Measurements from ENCODE around the gene TYRO3.
A peak's percentile ranks its signal among the peaks of the same experiment; 100 is the strongest.
"Not testable (repeated sequence)": the region's sequence is repeated elsewhere in the genome, so short reads cannot be mapped to it uniquely, and the experiment has no call there.

TYRO3 gene

DNA sequence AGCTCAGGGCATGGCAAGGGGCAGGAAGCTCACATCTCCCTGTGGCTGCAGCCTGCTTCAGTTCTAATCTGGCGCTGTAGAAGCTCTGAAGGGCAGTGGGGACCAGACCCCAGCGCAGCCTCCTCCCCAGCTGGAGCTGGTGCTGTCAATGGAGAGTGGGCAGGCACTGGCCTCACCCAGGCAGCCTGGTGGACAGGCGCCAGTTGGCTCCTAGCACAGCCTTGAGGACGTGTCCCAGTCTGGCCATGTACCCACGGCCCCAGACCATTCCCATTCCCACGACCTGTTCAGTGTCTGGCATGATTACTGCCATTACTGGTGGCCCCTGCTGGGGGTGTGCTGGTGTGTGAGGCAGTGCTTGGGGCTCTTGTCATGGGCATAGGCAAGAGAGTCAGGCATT lies 16.3 kb downstream of the TYRO3 start:
- DNase-seq: no peak

DNA sequence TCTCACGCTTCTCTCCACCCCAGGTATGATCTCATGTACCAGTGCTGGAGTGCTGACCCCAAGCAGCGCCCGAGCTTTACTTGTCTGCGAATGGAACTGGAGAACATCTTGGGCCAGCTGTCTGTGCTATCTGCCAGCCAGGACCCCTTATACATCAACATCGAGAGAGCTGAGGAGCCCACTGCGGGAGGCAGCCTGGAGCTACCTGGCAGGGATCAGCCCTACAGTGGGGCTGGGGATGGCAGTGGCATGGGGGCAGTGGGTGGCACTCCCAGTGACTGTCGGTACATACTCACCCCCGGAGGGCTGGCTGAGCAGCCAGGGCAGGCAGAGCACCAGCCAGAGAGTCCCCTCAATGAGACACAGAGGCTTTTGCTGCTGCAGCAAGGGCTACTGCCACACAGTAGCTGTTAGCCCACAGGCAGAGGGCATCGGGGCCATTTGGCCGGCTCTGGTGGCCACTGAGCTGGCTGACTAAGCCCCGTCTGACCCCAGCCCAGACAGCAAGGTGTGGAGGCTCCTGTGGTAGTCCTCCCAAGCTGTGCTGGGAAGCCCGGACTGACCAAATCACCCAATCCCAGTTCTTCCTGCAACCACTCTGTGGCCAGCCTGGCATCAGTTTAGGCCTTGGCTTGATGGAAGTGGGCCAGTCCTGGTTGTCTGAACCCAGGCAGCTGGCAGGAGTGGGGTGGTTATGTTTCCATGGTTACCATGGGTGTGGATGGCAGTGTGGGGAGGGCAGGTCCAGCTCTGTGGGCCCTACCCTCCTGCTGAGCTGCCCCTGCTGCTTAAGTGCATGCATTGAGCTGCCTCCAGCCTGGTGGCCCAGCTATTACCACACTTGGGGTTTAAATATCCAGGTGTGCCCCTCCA lies 19.1 kb downstream of the TYRO3 start:
- no peak for DNase-seq

DNA sequence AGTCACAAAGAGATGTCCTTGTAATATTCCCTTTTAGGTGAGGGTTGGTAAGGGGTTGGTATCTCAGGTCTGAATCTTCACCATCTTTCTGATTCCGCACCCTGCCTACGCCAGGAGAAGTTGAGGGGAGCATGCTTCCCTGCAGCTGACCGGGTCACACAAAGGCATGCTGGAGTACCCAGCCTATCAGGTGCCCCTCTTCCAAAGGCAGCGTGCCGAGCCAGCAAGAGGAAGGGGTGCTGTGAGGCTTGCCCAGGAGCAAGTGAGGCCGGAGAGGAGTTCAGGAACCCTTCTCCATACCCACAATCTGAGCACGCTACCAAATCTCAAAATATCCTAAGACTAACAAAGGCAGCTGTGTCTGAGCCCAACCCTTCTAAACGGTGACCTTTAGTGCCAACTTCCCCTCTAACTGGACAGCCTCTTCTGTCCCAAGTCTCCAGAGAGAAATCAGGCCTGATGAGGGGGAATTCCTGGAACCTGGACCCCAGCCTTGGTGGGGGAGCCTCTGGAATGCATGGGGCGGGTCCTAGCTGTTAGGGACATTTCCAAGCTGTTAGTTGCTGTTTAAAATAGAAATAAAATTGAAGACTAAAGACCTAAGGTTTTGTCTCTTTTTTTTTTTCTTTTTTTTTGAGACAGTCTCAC lies 19.8 kb downstream of the TYRO3 start:
- no peak for DNase-seq

DNA sequence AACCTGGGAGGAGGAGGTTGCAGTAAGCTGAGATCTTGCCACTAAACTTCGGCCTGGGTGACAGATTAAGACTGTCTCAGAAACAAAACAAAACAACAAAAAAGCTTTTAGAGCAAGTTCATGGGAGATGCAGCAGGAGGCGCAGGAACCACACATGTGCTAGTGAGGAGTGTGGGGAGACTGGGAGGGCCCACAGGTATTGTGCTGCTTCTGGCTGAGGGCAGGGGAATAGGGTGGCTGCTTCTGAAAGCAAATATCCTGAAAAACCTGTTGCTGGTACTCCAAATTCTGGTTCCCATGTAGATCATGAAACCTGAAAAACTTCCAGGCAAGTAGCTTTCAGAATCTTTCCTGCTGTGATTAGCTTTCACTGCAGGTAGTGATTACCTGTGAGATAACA lies 22.1 kb downstream of the TYRO3 start:
- no peak for DNase-seq

DNA sequence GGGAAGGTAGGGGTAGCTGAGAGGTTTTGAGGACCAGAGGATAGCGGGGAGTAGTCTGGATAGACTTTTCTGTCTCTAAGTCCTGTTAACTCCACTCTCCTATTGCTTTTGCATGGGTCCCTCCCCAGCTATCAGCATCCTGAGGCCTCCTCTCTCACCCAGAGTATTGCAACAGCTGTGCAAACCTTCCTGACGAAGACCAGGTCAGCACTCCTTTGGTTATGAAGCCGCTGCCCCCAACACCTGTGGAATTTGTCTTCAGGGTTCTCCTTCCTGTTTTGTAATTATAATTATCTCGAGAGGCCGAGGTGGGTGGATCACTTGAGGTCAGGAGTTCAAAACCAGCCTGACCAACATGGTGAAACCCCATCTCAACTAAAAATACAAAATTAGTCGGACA lies 24.8 kb downstream of the TYRO3 start:
- DNase-seq: no peak

DNA sequence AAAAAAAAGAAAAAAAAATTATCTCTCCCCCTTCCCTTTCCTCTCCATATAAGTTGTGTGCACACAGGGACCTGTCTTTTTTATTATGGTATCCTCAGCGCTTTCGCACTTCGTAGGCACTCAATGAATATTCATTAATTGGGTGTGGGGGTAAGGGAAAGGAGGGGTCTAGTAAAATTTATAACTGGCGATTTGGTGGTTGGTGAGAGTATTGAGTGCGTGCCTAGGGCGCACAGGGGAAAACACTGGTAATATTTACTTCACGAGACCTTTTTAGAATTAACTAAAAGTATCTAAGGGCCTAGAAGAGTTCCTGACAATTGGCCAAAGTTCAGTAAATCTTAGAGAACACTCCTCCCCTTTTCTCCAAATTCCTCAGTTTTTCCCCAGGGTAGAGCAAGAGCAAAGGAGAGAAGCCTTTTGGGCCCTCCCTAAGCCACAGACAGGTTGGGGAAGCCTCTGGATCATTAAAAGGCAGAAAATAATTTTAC lies 25.7 kb downstream of the TYRO3 start:
- no peak for DNase-seq

DNA sequence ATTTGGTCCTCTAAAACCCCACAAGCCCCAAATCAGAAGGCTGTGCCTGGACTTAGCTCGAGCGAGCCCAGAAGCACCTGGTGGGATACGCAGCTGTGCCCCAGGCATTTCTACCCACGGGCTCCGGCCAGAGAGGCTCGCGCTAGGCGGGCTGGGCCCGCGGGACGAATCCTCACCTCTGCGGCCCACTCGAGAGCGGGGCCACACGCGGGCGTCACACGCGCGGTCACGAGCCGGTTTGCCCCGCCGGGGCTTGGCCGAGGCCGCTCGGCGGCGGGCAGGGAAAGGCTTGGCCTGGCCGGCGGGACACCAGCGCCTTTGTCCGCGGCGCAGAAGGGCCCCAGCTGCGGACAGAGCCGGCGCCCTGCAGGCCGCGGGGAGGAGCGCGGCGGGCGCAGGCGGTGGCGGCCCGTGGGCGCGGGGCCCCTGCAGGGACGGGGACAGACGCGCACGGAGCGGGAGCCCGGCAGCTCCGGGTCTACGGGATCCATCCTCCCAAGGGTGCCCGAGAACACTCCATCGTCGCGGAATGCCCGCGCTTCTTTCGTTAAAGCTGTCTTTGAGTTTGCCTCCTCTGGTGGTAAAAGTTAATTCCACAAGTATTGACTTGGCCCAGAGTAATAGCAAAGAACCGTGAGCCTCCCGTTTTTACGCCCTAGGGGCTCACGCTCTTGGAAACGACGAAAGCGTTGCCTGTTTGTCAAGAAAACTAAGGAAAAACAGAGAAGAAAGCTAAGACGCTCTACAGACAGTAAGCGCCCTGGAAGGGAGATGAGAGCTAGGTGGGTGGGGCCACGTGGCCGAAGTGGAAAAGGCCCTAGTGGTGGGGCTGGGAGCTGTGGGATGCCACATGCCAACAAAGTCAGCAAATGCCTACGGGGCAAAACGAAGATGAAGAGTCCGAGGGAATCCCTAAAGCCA lies 26.4 kb downstream of the TYRO3 start:
- peak; percentile 48 to 70 for DNase-seq

DNA sequence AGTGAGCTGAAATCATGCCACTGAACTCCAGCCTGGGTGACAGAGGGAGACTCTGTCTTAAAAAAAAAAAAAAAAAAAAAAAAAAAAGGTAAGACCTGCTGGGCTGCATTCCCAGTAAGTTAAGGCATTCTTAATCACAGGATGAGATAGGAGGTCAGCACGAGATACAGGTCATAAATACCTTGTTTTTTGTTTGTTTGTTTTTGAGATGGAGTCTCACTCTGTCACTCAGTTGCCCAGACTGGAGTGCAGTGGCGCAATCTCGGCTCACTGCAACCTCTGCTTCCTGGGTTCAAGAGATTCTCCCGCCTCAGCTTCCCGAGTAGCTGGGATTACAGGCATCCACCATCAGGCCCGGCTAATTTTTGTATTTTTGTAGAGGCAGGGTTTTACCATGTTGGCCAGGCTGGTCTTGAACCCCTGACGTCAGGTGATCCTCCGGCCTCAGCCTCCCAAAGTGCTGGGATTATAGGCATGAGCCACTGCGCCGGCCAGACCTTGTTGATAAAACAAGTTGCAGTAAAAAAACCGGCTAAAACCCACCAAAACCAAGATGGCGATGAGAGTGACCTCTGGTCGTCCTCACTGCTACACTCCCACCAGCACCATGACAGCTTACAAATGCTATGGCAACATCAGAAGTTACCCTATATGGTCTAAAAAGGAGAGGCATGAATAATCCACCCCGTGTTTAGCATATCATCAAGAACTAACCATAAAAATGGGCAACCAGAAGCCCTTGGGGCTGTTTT lies 27.7 kb downstream of the TYRO3 start:
- not testable (repeated sequence) for DNase-seq

DNA sequence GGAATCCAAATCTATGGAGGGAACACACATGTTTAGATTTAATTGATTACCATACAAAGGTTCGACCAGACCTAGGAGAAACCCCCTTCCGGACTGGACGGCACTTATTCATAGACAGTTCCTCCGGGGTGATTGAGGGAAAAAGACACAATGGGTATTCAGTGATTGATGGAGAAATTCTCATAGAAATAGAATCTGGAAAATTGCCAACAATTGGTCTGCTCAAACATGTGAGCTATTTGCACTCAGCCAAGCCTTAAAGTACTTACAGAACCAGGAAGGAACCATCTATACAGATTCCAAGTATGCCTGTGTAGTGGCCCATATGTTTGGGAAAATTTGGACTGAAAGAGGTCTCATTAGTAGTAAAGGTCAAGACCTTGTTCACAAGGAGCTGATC lies 30.0 kb downstream of the TYRO3 start:
- DNase-seq: not testable (repeated sequence)

DNA sequence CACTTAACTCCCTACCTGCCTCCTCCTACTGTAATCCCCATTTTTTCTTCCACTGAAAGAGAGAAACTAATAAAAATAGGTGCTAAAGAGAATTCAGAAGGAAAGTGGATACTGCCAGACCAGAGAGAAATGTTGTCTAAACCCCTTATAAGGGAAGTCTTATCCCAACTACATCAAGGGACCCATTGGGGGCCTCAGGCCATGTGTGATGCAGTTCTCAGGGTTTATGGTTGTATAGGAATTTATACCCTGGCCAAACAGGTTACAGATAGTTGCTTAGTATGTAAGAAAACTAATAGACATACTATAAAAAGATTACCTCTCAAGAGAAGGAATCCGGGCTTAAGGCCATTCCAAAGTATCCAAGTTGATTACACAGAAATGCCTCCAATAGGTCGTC lies 30.6 kb downstream of the TYRO3 start:
- not testable (repeated sequence) for DNase-seq

DNA sequence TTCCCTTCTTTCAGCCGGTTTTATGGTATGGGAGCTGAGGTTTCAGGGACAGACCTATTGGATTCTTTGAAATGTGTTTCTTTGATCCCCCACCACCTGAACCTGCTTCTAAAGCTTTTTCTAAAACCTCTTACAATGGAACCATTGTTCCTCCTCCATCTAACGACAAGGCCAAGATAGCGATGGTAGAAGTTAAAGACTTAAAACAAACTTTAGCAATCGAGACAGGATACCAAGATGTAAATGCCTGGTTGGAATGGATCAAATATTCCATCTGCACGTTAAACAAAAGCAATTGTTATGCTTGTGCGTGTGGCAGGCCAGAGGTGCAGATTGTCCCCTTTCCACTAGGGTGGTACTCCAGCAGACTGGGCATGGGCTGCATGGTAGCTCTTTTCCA lies 32.2 kb downstream of the TYRO3 start:
- not testable (repeated sequence) for DNase-seq

DNA sequence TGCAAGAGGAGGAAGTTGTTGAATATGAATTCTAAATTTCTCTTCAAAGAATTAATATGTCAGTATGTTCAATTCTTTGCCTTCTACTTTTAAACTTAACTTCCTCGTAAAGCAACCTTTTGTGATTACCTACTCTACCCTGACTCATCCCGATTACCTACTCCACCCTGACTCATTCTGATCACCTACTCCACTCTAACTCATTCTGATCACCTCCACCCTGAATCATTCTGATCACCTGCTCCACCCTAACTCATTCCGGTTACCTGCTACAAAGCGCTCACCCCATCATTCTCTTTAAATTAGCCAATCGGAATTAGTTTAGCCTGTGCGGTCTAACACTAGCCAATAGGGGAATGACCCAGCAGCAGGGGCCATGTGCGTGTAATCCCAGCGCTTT lies 33.7 kb downstream of the TYRO3 start:
- not testable (repeated sequence) for DNase-seq

DNA sequence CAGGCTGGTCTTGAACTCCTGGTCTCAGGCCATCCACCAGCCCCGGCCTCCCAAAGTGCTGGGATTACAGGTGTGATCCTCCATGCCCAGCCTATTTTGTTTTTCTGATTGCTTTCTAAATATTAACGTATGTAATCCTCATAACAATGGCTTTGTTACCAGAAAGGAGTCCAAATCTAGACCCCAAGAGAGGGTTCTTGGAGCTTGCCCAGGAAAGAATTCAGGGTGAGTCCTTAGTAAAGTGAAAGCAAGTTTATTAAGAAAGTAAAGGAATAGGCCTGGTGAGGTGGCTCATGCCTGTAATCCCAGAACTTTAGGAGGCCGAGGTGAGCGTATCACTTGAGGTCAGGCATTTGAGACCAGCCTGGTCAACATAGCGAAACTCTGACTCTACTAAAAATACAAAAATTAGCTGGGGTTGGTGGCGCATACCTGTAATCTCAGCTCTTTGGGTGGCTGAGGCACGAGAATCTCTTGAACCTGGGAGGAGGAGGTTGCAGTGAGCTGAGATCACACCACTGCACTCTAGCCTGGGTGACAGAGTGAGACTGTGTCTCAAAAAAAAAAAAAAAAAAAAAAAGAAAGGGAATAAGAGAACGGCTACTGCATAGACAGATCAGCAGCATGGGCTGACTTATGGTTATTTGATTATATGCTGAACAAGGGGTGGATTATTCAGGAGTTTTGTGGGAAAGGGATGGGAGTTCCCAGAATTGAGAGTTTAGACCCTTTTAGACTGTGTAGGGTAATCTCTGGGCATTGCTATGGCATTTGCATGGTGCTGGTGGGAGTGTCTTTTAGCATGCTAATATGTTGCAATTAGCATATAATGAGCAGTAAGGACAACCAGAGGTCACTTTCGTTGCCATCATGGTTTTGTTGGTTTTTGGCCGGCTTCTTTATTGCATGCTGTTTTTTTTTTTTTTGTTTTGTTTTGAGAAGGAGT lies 36.1 kb downstream of the TYRO3 start:
- no peak for DNase-seq

DNA sequence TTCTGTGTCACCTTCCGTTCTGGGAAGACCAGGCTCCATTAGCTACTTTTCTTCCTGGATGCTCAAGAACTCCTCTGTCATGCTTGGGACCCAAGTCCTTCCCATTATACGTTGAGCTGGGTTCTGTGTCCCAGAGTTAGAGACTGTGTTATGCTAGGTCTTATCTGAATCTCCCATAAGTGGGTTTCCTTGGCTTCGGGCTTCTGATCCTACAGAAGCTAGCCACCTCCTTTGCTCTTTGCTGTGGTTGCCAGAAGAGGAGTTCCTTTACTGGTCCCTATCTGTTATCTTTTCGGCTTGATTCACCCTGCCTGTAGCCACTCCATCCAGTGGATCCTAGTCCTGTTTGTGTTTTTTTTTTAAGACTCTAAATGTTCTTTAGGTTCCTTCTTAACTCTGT lies 38.0 kb downstream of the TYRO3 start:
- DNase-seq: no peak

DNA sequence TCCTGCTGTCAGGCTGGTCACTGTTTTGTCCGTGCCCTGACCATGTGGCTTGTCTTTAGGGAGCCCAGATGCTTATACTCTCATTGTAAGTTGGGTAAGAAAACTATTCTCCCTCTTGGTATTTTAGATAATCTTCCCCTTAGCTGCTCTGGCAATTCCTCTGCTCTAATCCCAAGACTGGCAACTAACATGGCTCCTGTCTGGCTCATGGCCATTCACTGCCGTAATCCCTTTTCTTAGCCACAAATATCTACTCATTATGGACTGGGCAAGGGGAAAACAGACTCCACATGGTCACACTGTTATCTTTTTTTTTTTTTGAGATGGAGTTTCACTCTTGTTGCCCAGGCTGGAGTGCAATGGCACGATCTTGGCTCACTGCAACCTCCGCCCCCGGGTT lies 38.8 kb downstream of the TYRO3 start:
- no peak for DNase-seq

DNA sequence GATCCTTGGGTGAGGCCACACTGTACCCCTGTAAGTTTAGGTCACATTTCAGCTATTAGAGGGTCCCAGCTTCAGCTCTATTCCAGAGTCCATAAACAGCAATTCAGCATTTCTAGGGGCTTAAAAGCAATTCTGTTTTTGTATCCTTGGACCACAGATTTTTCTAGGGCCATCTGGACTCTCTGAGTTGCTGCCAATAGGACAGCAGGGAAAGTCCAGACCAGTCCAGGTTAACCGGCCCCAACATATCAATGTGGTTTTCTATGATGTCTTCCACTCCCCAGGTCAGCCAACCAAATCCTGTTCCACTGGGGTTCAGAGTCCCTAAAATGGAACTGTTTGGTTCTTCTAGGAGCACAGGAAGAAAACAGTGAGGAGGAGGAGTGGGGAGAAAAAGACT lies 40.0 kb downstream of the TYRO3 start:
- DNase-seq: no peak

DNA sequence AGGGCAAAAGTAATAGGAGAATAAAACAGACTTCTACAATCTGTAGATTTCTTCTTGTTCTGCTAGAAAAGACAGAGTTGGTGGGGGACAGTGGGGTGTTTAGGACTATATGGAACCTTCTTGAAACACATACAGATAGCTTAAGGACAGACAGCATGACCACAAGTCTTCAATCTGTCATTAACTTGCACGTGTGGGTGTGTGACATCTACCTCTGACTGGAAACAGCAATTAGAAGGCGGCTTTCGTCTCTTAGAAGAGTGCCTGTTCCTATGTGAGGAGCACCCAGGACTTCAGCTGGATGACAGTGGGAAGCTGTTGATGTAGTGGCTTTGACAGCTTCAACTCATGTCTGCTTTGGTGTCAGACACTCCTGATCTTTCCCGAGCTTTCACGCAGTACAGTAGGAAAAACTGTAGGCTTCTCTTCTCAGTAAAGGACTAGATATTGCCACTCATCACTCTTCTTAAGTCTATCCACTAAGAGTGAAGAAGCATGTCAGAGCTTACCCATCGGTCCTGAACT lies 44.5 kb downstream of the TYRO3 start:
- DNase-seq: no peak

DNA sequence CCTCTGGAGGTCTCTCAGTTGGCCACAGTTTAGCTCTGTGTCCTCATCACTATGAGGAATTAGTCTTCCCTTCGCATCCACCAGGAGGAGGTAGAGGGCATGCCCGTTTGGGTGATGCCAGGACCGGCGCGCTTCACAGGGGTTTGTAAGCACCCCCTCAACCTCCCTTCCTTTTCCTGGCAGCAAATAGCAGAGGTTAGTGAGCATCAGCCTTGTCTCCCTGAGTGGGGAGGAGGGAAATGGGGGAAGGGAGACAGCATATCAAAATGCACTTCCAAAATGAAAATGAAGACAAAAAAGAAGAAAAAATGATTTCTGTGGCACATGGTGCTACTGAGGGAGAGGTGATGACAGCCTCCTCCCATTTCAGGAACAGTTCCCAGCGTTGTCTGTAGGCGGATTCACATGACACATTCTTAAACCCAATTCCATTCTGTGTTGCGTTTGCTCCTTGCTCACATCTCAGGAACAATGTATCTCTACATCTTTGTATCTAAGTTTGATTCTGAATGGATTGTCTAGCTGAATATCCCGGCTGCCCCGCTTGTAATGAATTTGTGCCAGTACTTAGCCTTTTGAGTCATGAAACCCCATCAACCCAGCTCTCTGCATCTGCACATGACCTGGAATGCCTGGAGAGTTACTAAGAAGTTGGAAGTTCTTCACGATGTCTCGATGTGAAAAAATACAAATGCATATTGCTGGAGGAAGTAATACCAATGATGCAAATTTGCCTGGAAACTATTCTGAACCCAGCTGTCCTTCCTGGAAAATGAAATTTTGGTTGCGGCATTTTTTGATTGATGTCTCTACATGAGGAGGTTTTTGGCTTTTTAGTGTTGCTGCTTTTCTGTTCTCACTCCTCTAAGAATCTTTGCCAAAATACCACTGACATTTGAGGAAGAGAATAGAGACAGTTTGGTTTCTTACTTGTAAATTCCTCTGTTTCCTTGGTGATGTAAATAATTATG lies 45.2 kb downstream of the TYRO3 start:
- peak; percentile 70 to 80 for DNase-seq

DNA sequence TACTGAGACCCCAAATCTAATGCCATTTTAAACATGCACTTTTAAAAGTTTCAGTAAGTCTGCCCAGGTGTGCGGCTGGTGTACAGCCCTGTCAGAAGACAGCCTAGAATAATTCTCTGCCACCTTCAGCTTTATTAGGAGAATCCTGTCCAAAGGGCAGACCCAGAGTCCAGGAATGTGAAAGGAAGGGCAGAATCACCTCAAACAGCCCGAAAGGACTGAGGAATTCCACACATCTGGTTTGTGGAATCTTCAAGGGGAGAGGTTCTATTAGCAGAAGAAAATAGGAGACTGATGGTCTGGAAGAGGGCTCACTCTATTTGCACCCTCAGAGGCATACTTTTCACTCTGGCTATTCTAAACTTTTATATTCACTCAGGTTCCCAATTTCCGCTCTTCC lies 46.6 kb downstream of the TYRO3 start:
- no peak for DNase-seq

DNA sequence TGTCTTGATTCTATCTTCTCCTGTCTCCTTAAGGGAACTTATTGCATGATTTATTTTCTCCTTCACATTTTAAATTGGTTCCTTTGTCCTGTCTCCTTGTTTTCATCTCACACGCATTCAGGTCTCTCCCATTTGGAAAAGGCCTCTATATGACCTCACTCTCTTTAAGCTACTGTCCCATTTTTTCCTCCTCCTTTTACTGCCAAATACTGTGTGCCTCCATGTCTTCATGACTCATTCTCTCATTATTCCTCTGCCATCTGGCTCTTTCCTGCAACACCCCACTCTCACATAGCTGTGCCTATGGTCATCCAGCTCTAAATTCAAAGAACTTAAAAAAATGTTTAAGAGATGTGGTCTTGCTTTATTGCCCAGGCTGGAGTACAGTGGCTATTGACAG lies 48.0 kb downstream of the TYRO3 start:
- no peak for DNase-seq
